Esophagus squamous epithelium (tissue), 4 donors: ENCODE measurements around the gene GALNT6.

Experiments used
- POLR2A ChIP-seq, 4 donors: fragments of 450-650 bp; IDR thresholded peaks; one replicate each; pipeline ENCODE4 v1.6.1; 2017; ENCODE audit warnings: antibody characterized with exemption in 4 of 4, mild to moderate bottlenecking in 4 of 4, moderate library complexity in 3 of 4
- TF ChIP-seq, protein P1 (sequence below), 6 experiments: fragments of 450-650 bp in 4 of 6; fragments of 200-600 bp in 2 of 6; sonication (generic) in 2 of 6; IDR thresholded peaks; one replicate each; pipeline ENCODE4 v1.5.1; 2016 to 2019; ENCODE audit warnings: antibody characterized with exemption in 6 of 6, mild to moderate bottlenecking in 4 of 6, moderate library complexity in 4 of 6

DNA sequence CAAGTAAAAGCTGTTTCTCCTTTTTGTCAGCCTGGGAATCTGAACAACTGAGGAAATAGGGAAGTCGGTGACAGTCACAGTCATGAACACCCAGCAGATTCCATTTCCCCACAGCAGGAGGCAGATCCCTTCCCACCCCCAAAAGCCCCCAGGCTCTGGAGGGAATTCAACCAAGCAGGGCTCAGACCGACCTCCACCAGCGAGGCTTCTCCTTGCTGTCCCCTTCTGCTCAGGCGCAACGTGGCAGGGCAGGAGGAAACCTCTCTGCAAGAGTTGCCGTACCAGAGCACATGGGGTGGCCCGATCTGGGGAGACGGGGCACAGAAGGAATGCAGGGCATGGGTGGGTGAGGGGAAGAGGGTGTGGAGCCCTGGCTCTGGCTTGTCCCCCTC lies 319 bp downstream of the GALNT6 start:
- TF ChIP-seq, protein P1, sequence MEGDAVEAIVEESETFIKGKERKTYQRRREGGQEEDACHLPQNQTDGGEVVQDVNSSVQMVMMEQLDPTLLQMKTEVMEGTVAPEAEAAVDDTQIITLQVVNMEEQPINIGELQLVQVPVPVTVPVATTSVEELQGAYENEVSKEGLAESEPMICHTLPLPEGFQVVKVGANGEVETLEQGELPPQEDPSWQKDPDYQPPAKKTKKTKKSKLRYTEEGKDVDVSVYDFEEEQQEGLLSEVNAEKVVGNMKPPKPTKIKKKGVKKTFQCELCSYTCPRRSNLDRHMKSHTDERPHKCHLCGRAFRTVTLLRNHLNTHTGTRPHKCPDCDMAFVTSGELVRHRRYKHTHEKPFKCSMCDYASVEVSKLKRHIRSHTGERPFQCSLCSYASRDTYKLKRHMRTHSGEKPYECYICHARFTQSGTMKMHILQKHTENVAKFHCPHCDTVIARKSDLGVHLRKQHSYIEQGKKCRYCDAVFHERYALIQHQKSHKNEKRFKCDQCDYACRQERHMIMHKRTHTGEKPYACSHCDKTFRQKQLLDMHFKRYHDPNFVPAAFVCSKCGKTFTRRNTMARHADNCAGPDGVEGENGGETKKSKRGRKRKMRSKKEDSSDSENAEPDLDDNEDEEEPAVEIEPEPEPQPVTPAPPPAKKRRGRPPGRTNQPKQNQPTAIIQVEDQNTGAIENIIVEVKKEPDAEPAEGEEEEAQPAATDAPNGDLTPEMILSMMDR (IDR thresholded peaks at IDR 0.05) = no peak
- no peak for TF ChIP-seq POLR2A (IDR thresholded peaks at IDR 0.05)
